Right hindlimb (tissue), 1 donor: Measurements from ENCODE around the gene CCDC61.

Experiments
- DNase-seq: peaks from one replicate; pipeline ENCODE4 v3.0.0-alpha.2; 2018

Gene CCDC61

GRCh38 chr19:46043519-46043918, 48.3 kb downstream of the CCDC61 start:
- DNase-seq, result no peak

DNA sequence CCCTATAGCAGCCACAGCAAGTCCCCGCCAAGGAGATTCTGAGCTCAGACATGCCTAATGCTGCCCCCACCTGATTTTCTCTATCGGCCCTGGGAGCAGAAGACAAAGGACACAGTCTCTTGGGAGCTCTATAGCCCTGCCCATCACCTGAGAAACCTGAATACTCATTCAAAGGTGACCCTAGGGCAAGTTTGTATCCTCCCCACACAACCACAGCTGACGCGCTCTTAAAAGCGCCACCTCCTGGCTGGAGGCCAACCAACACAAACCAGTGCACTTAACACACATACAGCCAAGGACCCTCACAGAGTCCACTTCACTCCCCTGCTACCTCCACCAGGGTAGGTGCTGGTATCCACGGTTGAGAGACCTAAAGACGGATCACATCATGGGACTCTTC, 54.3 kb downstream of the CCDC61 start:
- DNase-seq, result no peak

DNA sequence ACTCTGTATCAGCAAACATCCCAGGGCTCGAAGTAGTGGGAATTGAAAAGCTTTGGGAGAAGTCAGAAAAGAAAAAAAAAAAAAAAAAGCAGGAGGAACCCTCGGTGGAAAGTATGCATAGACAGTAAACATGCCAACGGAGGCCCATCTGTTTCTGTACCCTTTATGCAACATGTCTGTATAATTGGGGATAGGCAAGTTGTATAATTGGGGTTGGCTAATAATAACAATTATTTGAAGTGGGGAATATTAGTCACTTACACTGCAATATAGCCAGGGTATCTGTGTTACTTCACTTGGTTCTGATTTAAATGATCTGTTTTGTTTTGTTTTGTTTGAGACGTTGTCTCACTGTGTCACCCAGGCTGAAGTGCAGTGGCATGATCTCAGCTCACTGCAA, 57.6 kb downstream of the CCDC61 start:
- no peak for DNase-seq

GRCh38 chr19:46056536-46056935, 61.3 kb downstream of the CCDC61 start:
- DNase-seq, result no peak

DNA sequence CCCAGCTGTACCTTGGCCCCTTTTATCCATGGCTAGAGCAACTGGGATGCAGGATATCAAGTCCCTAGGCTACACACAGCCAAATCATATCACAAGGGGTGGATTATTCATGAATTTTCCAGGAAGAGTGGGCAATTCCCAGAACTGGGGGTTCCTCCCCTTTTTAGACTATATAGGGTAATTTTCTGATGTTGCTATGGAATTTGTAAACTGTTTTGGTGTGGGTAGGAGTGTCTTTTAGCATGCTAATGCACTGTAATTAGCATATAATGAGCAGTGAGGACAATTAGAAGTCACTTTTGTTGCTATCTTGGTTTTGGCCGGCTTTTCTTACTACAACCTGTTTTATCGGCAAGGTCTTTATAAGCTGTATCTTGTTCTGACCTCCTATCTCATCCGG, 63.5 kb downstream of the CCDC61 start:
- DNase-seq, result no peak

GRCh38 chr19:46060012-46060411, 64.7 kb downstream of the CCDC61 start:
- DNase-seq, result no peak

DNA sequence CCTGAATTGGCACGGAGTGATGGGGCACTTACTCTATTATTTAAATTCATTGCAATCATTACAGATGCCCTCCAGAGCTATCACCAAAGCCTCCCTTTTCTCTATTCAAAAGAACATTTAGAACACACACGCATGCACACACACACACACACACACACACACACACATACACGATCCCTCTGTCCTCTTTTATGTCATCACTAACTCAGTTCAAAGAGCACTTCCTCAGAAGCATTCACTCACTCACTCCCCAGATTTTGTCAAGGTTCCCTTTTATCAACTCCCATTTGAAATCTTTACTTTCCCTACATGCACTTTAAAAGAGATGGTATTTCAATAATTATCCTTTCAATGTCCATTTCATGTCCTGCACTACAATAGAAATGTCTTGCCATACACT, 67.9 kb downstream of the CCDC61 start:
- DNase-seq, result no peak

GRCh38 chr19:46065486-46066071, 70.3 kb downstream of the CCDC61 start:
- DNase-seq, result no peak

DNA sequence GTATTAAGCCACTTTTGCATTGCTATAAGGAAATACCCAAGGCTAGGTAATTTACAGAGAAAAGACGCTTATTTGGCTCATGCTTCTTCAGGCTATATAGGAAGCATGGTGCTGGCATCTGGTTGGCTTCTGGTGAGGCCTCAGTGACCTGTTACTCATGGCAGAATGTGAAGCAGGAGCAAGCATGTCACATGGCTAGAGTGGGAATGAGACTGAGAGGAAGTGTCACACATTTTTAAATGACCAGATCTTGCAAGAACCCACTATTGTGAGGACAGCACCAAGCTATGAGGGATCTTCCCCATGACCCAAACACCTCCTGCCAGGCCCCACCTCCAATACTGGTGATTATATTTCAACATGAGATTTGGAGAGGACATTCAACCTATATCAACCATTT, 71.2 kb downstream of the CCDC61 start:
- DNase-seq, result no peak

- DNase-seq, result no peak
These were observed 72.4 kb downstream of the CCDC61 start for GRCh38 chr19:46067691-46068090.
